ENCODE measurements around the gene LSM2.
"Not testable (repeated sequence)": the region's sequence is repeated elsewhere in the genome, so short reads cannot be mapped to it uniquely, and the experiment has no call there.

Gene LSM2

GRCh38 chr6:31827286-31828079 is 20.7 kb upstream of the LSM2 start, which contains the start of gene HSPA1B:
TSS of gene HSPA1B (plus strand) at chr6:31827738. CDS start at chr6:31827951, 213 bp downstream.
- FAIRE-seq, result peak; percentile 98

DNA sequence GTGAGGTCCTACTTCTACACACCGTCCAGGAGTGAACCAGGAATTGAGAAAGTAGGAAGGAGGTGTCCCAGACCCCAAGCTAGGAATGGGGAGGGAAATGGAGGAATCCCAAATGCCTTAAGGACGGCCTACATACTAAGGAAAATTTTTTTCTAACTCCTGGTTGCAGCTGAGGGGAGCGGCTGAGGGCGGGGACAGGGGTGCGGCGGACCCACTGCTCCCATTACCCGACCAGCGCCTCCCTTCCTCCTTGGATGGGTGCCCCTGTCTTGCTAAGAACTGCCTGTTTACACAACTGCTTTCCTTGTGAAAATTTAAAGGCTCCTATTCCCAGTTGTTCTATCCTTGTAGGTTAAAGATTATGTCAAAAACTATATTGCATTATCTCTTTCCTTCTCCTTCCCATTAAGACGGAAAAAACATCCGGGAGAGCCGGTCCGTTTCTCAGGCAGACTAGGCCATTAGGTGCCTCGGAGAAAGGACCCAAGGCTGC is 20.1 kb upstream of the LSM2 start:
- FAIRE-seq, result no peak

- no peak for FAIRE-seq
These were observed 18.8 kb upstream of the LSM2 start for GRCh38 chr6:31825553-31825952.

DNA sequence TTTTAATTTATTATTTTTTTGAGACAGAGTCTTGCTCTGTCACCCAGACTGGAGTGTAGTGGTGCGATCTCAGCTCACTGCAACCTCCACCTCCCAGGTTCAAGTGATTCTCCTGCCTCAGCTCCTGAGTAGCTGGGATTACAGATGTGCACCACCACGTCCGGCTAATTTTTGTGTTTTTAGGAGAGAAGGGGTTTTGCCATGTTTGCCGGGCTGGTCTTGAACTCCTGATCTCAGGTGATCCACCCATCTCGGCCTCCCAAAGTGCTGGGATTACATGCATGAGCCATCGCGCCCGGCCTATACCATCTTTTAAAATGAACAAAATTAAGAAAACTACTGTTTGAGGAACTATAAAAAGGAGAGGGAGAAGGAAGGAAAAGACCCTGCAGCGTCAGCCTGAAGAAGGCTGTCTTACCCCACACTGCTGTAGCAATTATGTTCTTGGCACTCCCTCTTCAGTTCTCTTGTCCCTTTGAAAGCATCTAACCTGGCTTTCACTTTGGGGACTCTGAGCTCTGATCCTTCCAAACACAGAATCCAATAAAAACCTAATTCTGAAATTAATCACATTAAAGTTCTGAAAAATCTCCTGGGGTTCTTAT is 16.9 kb upstream of the LSM2 start:
- not testable (repeated sequence) for FAIRE-seq

GRCh38 chr6:31822036-31822821 is 15.5 kb upstream of the LSM2 start:
- no peak for FAIRE-seq

- no peak for FAIRE-seq
These were observed 14.7 kb upstream of the LSM2 start for GRCh38 chr6:31821301-31822035.

GRCh38 chr6:31820399-31820798 is 13.6 kb upstream of the LSM2 start:
- not testable (repeated sequence) for FAIRE-seq

DNA sequence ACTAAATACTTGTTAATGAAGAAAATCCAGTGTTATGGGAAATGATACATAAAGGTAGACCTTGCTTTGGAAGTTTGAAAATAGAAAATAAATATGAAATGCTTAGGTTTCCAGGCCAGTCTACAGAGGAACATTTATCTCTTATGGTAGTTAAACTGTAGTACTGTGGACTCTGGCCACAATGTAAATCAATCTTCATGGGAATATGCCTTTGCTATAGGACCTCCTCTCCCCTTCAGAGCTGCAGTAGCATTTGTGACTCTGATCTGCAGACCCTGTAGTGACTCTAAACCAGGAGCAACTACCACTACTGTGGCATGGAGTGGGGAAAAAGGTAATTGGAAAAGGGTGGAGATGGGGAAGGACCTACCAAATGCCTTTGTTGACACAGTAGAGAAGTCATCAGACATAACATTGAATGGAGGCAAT is 13.1 kb upstream of the LSM2 start:
- FAIRE-seq, result no peak

GRCh38 chr6:31817929-31818511 is 11.3 kb upstream of the LSM2 start:
- FAIRE-seq, result not testable (repeated sequence)

DNA sequence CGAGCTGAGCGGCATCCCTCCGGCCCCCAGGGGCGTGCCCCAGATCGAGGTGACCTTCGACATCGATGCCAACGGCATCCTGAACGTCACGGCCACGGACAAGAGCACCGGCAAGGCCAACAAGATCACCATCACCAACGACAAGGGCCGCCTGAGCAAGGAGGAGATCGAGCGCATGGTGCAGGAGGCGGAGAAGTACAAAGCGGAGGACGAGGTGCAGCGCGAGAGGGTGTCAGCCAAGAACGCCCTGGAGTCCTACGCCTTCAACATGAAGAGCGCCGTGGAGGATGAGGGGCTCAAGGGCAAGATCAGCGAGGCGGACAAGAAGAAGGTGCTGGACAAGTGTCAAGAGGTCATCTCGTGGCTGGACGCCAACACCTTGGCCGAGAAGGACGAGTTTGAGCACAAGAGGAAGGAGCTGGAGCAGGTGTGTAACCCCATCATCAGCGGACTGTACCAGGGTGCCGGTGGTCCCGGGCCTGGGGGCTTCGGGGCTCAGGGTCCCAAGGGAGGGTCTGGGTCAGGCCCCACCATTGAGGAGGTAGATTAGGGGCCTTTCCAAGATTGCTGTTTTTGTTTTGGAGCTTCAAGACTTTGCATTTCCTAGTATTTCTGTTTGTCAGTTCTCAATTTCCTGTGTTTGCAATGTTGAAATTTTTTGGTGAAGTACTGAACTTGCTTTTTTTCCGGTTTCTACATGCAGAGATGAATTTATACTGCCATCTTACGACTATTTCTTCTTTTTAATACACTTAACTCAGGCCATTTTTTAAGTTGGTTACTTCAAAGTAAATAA is 10.6 kb upstream of the LSM2 start:
- FAIRE-seq, result not testable (repeated sequence)

DNA sequence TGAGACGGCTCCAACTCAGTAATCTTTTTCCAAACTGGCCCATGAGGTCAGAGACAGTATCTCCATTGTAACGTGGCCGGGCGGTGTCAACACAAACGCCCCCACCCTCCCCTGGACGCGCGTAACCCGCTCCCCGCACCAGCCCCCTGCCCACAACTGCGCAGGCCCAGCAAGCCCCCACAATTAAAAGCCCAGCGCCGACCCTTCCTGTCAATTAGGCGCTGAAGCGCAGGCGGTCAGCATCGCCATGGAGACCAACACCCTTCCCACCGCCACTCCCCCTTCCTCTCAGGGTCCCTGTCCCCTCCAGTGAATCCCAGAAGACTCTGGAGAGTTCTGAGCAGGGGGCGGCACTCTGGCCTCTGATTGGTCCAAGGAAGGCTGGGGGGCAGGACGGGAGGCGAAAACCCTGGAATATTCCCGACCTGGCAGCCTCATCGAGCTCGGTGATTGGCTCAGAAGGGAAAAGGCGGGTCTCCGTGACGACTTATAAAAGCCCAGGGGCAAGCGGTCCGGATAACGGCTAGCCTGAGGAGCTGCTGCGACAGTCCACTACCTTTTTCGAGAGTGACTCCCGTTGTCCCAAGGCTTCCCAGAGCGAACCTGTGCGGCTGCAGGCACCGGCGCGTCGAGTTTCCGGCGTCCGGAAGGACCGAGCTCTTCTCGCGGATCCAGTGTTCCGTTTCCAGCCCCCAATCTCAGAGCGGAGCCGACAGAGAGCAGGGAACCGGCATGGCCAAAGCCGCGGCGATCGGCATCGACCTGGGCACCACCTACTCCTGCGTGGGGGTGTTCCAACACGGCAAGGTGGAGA is 8.5 kb upstream of the LSM2 start, which contains the start of the genes HSPA1A and HSPA1L:
Gene HSPA1A (plus strand): TSS at position 519 of the 814 bp plus-strand sequence. CDS start 214 bp downstream, at position 733.
Gene HSPA1L (minus strand): TSS at position 259 of the 814 bp plus-strand sequence. CDS start 3,311 bp downstream, outside the sequence.
- FAIRE-seq, result no peak

- FAIRE-seq, result no peak
These were observed 7.9 kb upstream of the LSM2 start for GRCh38 chr6:31814677-31815024.

- no peak for FAIRE-seq
These were observed 6.7 kb upstream of the LSM2 start for GRCh38 chr6:31813465-31813849.

DNA sequence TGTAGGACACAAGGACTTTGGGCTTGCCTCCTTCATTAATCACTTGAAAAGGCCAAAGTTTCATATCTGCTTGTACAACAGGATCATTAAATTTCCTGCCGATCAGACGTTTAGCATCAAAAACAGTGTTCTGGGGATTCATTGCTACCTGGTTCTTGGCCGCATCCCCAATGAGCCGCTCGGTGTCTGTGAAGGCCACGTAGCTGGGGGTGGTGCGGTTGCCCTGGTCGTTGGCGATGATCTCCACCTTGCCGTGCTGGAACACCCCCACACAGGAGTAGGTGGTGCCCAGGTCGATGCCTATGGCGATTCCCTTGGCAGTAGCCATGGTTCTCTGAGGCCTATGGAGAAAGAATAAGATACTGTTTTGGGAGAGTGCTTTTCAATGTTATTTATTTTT is 4.9 kb upstream of the LSM2 start:
- FAIRE-seq, result no peak

DNA sequence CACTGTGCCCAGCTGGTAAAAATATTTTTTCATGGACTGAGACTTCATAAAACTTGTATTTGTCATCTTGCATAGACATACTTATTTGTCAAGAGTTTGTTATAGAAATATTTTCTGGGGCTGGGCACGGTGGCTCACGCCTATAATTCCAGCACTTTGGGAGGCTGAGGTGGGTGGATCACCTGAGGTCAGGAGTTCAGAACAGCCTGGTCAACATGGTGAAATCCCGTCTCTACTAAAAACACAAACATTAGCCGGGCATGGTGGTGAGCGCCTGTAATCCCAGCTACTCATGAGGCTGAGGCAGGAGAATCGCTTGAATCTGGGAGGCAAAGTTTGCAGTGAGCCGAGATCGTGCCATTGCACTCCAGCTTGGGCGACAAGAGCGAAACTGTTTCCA is 1.8 kb upstream of the LSM2 start:
- not testable (repeated sequence) for FAIRE-seq

DNA sequence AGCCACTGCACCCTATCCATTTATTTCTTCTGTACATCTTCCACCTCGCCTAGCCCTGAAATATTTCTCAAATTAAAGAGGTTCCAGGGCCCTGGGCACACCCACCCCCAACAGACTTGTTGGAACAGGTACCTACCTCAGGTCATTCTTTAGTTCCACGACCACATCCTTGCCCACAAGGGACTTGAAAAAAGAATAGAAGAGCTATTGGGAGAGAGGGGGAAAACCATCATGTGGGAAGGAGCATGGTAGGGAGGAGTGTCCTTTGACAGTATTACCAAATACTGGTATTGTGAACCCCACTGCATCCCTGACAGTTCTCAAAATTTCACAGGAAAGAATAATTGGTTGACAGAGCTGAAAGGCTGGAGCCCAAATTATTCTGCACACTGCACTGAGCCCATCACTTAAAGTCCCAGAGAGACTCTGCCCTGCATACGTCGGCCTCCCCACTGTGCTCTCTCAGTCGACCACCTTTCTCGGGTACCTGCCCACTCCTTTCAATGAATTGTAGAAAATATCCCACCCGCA is 762 bp downstream of the LSM2 start:
- FAIRE-seq, result no peak

- FAIRE-seq, result not testable (repeated sequence)
These were observed 5.5 kb downstream of the LSM2 start for GRCh38 chr6:31801031-31801927.

- no peak for FAIRE-seq
These were observed 7.0 kb downstream of the LSM2 start for GRCh38 chr6:31799781-31800180.

- FAIRE-seq, result no peak
These were observed 9.2 kb downstream of the LSM2 start for GRCh38 chr6:31797588-31797987.
